ENCODE results near the gene CCDC195. TPM values are rescaled to one million over a fixed set of nuclear protein-coding genes. Genes with fewer than 3 reads are reported as not detected.

Gene CCDC195
- not detected in 2 replicates for total RNA-seq

- FAIRE-seq (no peak), DNase-seq (ENCODE audit: low read depth) (no peak)
- no peak for TF ChIP-seq CTCF (IDR thresholded peaks at IDR 0.05; ENCODE audit: insufficient read depth, low read length, severe bottlenecking)
- no peaks in the 10 kb centered on the region for H3K27me3 ChIP-seq (ENCODE audit: control insufficient read depth, insufficient read depth, low read length)
- no peak within 1 kb of the TSS for H3K4me3 ChIP-seq (ENCODE audit: low read depth, low read length)
- no peaks in the 10 kb centered on the region for H3K36me3 ChIP-seq (ENCODE audit: control insufficient read depth, insufficient read depth, low read length)
Observed at GRCh38 chr2:224716201-224716600, at the start of gene CCDC195. TSS of gene CCDC195 (minus strand) at chr2:224716365. CDS start at chr2:224716365, 0 bp downstream.

GRCh38 chr2:224764565-224765236 lies 48.5 kb upstream of the CCDC195 start:
- no peak for FAIRE-seq
- no peaks in the 10 kb centered on the region for H3K36me3 ChIP-seq (ENCODE audit: control insufficient read depth, insufficient read depth, low read length)
- H3K4me3 ChIP-seq (ENCODE audit: low read depth, low read length), result no peak overlapping the region
- H3K27me3 ChIP-seq (ENCODE audit: control insufficient read depth, insufficient read depth, low read length), result no peaks in the 10 kb centered on the region
- TF ChIP-seq CTCF (IDR thresholded peaks at IDR 0.05; ENCODE audit: insufficient read depth, low read length, severe bottlenecking), result no peak
- no peak for DNase-seq (ENCODE audit: low read depth)

GRCh38 chr2:224757934-224758548 lies 41.9 kb upstream of the CCDC195 start:
- DNase-seq (ENCODE audit: low read depth), result no peak
- no peak for TF ChIP-seq CTCF (IDR thresholded peaks at IDR 0.05; ENCODE audit: insufficient read depth, low read length, severe bottlenecking)
- Histone ChIP-seq H3K27me3 (ENCODE audit: control insufficient read depth, insufficient read depth, low read length) (no peaks in the 10 kb centered on the region), H3K36me3 (ENCODE audit: control insufficient read depth, insufficient read depth, low read length) (no peaks in the 10 kb centered on the region), H3K4me3 (ENCODE audit: low read depth, low read length) (no peak overlapping the region)
- no peak for FAIRE-seq

- no peak for FAIRE-seq
- TF ChIP-seq CTCF (IDR thresholded peaks at IDR 0.05; ENCODE audit: insufficient read depth, low read length, severe bottlenecking), result no peak
- peak; percentile 57 for DNase-seq (ENCODE audit: low read depth)
- H3K27me3 ChIP-seq (ENCODE audit: control insufficient read depth, insufficient read depth, low read length), result no peaks in the 10 kb centered on the region
- no peaks in the 10 kb centered on the region for H3K36me3 ChIP-seq (ENCODE audit: control insufficient read depth, insufficient read depth, low read length)
- H3K4me3 ChIP-seq (ENCODE audit: low read depth, low read length), result no peak overlapping the region
Observed at GRCh38 chr2:224753743-224754540, 37.8 kb upstream of the CCDC195 start.

GRCh38 chr2:224751996-224752698 lies 36.0 kb upstream of the CCDC195 start:
- TF ChIP-seq CTCF (IDR thresholded peaks at IDR 0.05; ENCODE audit: insufficient read depth, low read length, severe bottlenecking), result no peak
- FAIRE-seq, result no peak
- DNase-seq (ENCODE audit: low read depth), result no peak
- Histone ChIP-seq H3K27me3 (ENCODE audit: control insufficient read depth, insufficient read depth, low read length) (no peaks in the 10 kb centered on the region), H3K36me3 (ENCODE audit: control insufficient read depth, insufficient read depth, low read length) (no peaks in the 10 kb centered on the region), H3K4me3 (ENCODE audit: low read depth, low read length) (no peak overlapping the region)

Measured in bronchial epithelial cell (primary cell).